Upper lobe of left lung (tissue), 4 donors: ENCODE results near the gene CCP110.

Source experiments
- POLR2A ChIP-seq, 4 donors: fragments of 450-650 bp; IDR thresholded peaks; one replicate each; pipeline ENCODE4 v1.5.1; 2016 to 2017; ENCODE audit warnings: antibody characterized with exemption in 4 of 4, mild to moderate bottlenecking in 2 of 4
- POLR2AphosphoS5 ChIP-seq, 2 donors: sonication (generic); formaldehyde crosslinking; IDR thresholded peaks; one replicate each; pipeline ENCODE4 v1.5.1; 2017; ENCODE audit warnings: antibody characterized with exemption in 2 of 2
- TF ChIP-seq, protein P1 (sequence below), 6 experiments: fragments of 450-650 bp in 4 of 6; fragments of 200-600 bp in 2 of 6; sonication (generic) in 2 of 6; IDR thresholded peaks; one replicate each; pipeline ENCODE4 v1.5.1; 2016 to 2019; ENCODE audit warnings: antibody characterized with exemption in 6 of 6

DNA sequence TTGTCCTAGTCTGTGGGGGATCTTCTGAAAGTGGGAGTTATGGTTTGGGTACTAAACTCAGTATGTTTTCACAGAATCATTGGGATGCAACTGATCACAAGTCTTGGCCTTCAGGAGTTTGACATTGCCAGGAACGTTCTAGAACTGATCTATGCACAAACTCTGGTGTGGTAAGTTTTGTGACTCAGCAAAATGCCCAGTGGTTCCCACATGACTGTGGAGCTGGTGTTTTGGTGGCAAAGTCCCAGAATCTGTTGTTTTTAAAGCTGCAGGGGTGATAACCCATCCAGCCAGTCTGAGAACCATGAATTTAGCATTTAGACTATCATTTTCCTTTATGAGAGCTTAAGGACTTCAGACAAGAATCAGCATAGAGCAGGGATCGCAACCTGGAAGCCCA is 42.4 kb upstream of the CCP110 start:
- TF ChIP-seq, protein P1, sequence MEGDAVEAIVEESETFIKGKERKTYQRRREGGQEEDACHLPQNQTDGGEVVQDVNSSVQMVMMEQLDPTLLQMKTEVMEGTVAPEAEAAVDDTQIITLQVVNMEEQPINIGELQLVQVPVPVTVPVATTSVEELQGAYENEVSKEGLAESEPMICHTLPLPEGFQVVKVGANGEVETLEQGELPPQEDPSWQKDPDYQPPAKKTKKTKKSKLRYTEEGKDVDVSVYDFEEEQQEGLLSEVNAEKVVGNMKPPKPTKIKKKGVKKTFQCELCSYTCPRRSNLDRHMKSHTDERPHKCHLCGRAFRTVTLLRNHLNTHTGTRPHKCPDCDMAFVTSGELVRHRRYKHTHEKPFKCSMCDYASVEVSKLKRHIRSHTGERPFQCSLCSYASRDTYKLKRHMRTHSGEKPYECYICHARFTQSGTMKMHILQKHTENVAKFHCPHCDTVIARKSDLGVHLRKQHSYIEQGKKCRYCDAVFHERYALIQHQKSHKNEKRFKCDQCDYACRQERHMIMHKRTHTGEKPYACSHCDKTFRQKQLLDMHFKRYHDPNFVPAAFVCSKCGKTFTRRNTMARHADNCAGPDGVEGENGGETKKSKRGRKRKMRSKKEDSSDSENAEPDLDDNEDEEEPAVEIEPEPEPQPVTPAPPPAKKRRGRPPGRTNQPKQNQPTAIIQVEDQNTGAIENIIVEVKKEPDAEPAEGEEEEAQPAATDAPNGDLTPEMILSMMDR (IDR thresholded peaks at IDR 0.05) = no peak
- no peak for TF ChIP-seq POLR2AphosphoS5 (IDR thresholded peaks at IDR 0.05)
- no peak for TF ChIP-seq POLR2A (IDR thresholded peaks at IDR 0.05)
